Upper lobe of left lung (tissue), 6 donors: ENCODE measurements around the gene STON1. TPM values are rescaled to one million over a fixed set of nuclear protein-coding genes. Genes with fewer than 3 reads are reported as not detected.

ENCODE experiments used
- ATAC-seq, 2 donors: fragments of 200-7000 bp; cut with Tn5 transposase; one replicate each; pipeline ENCODE4 v1.9.1; 2022; ENCODE audit warnings: mild to moderate bottlenecking in 2 of 2, moderate library complexity in 2 of 2; ENCODE audit not compliant: low FRiP score in 2 of 2
- DNase-seq, 2 donors: peaks; one replicate each; pipeline ENCODE4 v3.0.0-alpha.2; 2019 to 2020
- H3K27ac ChIP-seq, 4 donors: fragments of 200-600 bp; sonication (generic); one replicate each; pipeline ENCODE4 v1.5.1; 2016 to 2019
- H3K27me3 ChIP-seq, 4 donors: fragments of 200-600 bp; sonication (generic); one replicate each; pipeline ENCODE4 v1.5.1; 2017 to 2019
- H3K36me3 ChIP-seq, 4 donors: fragments of 200-600 bp; sonication (generic); one replicate each; pipeline ENCODE4 v1.5.1; 2016 to 2019
- H3K4me1 ChIP-seq, 4 donors: fragments of 200-600 bp; sonication (generic); one replicate each; pipeline ENCODE4 v1.5.1; 2018 to 2019
- H3K4me3 ChIP-seq, 4 donors: fragments of 200-600 bp; sonication (generic); one replicate each; pipeline ENCODE4 v1.5.1; 2017 to 2019; ENCODE audit warnings: mild to moderate bottlenecking in 2 of 4, moderate library complexity in 1 of 4
- H3K9me3 ChIP-seq, 4 donors: fragments of 200-600 bp; sonication (generic); one replicate each; pipeline ENCODE4 v1.5.1; 2018 to 2019
- EP300 ChIP-seq, 4 donors: sonication (generic); formaldehyde crosslinking; IDR thresholded peaks; one replicate each; pipeline ENCODE4 v1.5.1; 2017; ENCODE audit warnings: antibody characterized with exemption in 4 of 4, control low read depth in 2 of 4
- POLR2A ChIP-seq, 4 donors: fragments of 450-650 bp; IDR thresholded peaks; one replicate each; pipeline ENCODE4 v1.5.1; 2016 to 2017; ENCODE audit warnings: antibody characterized with exemption in 4 of 4, mild to moderate bottlenecking in 2 of 4
- POLR2AphosphoS5 ChIP-seq, 2 donors: sonication (generic); formaldehyde crosslinking; IDR thresholded peaks; one replicate each; pipeline ENCODE4 v1.5.1; 2017; ENCODE audit warnings: antibody characterized with exemption in 2 of 2
- WGBS, 2 donors: methylation state at CpG; one replicate each; pipeline ENCODE4 v1.1.5; 2017 to 2018; 5-methylcytosine and 5-hydroxymethylcytosine counted together
- total RNA-seq, 6 donors: library from RNA; depleted of rRNA in 4 of 6; stranded (reverse); fragments of >200 nt in 4 of 6; gene quantifications; one replicate each; pipeline versions ENCODE4 v1.1.0 to v1.2.1, GENCODE V29; 2016 to 2021
- TF ChIP-seq, protein P1 (sequence below), 6 experiments: fragments of 450-650 bp in 4 of 6; fragments of 200-600 bp in 2 of 6; sonication (generic) in 2 of 6; IDR thresholded peaks; one replicate each; pipeline ENCODE4 v1.5.1; 2016 to 2019; ENCODE audit warnings: antibody characterized with exemption in 6 of 6
- donor health status: DM: no; HTN: no; CAD: no; lungs with moderate emphysema.
- donor health status: DM: no; HTN: yes; CAD: no; lungs with severe emphysema.

Gene STON1
- total RNA-seq, 6 donors from 2014 or later = 13.2 to 27.0 (median 20.0) TPM

- H3K27ac ChIP-seq = no peak overlapping the region
- ATAC-seq (no peak), DNase-seq (no peak)
- TF ChIP-seq POLR2A (IDR thresholded peaks at IDR 0.05) (no peak), POLR2AphosphoS5 (IDR thresholded peaks at IDR 0.05) (no peak), EP300 (IDR thresholded peaks at IDR 0.05) (no peak)
- TF ChIP-seq, protein P1, sequence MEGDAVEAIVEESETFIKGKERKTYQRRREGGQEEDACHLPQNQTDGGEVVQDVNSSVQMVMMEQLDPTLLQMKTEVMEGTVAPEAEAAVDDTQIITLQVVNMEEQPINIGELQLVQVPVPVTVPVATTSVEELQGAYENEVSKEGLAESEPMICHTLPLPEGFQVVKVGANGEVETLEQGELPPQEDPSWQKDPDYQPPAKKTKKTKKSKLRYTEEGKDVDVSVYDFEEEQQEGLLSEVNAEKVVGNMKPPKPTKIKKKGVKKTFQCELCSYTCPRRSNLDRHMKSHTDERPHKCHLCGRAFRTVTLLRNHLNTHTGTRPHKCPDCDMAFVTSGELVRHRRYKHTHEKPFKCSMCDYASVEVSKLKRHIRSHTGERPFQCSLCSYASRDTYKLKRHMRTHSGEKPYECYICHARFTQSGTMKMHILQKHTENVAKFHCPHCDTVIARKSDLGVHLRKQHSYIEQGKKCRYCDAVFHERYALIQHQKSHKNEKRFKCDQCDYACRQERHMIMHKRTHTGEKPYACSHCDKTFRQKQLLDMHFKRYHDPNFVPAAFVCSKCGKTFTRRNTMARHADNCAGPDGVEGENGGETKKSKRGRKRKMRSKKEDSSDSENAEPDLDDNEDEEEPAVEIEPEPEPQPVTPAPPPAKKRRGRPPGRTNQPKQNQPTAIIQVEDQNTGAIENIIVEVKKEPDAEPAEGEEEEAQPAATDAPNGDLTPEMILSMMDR (IDR thresholded peaks at IDR 0.05) = no peak
- no peaks in the 10 kb centered on the region for H3K9me3 ChIP-seq
- H3K4me1 ChIP-seq = peaks cover 17 to 24% (median 19%) of the 10 kb centered on the region in 4 donors
- no peak overlapping the region for H3K4me3 ChIP-seq
- peaks cover 0 to 58% (median 9%) of the 10 kb centered on the region in 4 donors for H3K36me3 ChIP-seq
- 87 to 96% methylated on average over 4 of the region's 4 CpGs for WGBS, 2 donors
- no peaks in the 10 kb centered on the region for H3K27me3 ChIP-seq
These were observed 46.4 kb upstream of the STON1 start for GRCh38 chr2:48483506-48483905.

DNA sequence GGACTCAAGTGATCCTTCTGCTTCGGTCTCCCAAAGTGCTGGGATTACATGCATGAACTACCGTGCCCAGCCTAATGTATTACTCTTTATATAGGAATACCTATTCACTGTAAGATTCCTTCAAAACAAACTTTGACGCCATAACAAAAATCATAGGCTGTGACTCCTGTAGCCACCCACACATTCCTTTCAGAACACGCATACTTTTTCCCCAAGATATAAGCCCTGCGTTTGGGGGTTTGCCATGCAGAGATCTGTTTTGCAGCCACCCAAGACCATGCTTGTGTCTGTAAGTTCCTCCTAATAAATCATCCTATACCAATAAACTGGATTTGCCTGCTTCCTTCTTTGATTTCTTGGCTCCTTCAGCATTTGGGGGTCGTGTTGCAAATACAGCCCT, 46.0 kb upstream of the STON1 start:
- Histone ChIP-seq H3K27ac (no peak overlapping the region), H3K4me1 (peaks cover 17 to 24% (median 19%) of the 10 kb centered on the region in 4 donors), H3K36me3 (peaks cover 0 to 62% (median 9%) of the 10 kb centered on the region in 4 donors), H3K27me3 (no peaks in the 10 kb centered on the region), H3K4me3 (no peak overlapping the region), H3K9me3 (no peaks in the 10 kb centered on the region)
- 81 to 82% methylated on average over 6 of the region's 6 CpGs for WGBS, 2 donors
- no peak for DNase-seq
- TF ChIP-seq EP300 (IDR thresholded peaks at IDR 0.05) (no peak), POLR2A (IDR thresholded peaks at IDR 0.05) (no peak), POLR2AphosphoS5 (IDR thresholded peaks at IDR 0.05) (no peak)
- TF ChIP-seq, protein P1 (IDR thresholded peaks at IDR 0.05) = no peak
- no peak for ATAC-seq

GRCh38 chr2:48488545-48488944, 41.4 kb upstream of the STON1 start:
- Histone ChIP-seq H3K27me3 (no peaks in the 10 kb centered on the region), H3K4me3 (no peak overlapping the region), H3K4me1 (no peaks in the 10 kb centered on the region), H3K36me3 (peaks cover 0 to 64% (median 18%) of the 10 kb centered on the region in 4 donors), H3K27ac (no peak overlapping the region), H3K9me3 (no peaks in the 10 kb centered on the region)
- TF ChIP-seq POLR2A (IDR thresholded peaks at IDR 0.05) (no peak), POLR2AphosphoS5 (IDR thresholded peaks at IDR 0.05) (no peak), EP300 (IDR thresholded peaks at IDR 0.05) (no peak)
- TF ChIP-seq, protein P1 (IDR thresholded peaks at IDR 0.05) = no peak
- DNase-seq (no peak), ATAC-seq (no peak)
- 95 to 96% methylated on average over 3 of the region's 3 CpGs for WGBS, 2 donors

DNA sequence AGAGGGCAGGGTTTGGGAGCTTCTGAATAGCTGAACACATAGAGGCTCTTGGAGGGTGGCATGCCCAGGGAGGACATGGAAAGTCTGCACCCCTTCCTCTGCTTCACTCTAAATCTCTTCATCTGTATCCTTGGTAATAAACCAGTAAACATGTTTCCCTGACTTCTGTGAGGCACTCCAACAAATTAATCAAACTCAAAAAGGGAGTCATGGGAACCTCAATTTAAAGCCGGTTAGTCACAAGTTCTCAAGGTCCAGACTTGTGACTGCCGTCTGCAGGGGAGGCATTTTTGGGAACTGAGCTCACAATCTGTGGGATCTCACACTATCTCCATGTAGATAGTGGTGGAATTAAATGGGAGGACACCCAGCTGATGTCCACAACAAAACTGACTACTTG, 33.1 kb upstream of the STON1 start:
- no peak for TF ChIP-seq POLR2A (IDR thresholded peaks at IDR 0.05)
- no peak for TF ChIP-seq EP300 (IDR thresholded peaks at IDR 0.05)
- TF ChIP-seq, protein P1 (IDR thresholded peaks at IDR 0.05) = no peak
- TF ChIP-seq POLR2AphosphoS5 (IDR thresholded peaks at IDR 0.05) = no peak
- WGBS, 2 donors = 78 to 86% methylated on average over 2 of the region's 2 CpGs
- peaks cover 16 to 77% (median 37%) of the 10 kb centered on the region in 4 donors for H3K36me3 ChIP-seq
- ATAC-seq = no peak
- no peaks in the 10 kb centered on the region for H3K4me1 ChIP-seq
- no peak for DNase-seq
- H3K4me3 ChIP-seq = no peak overlapping the region
- H3K27me3 ChIP-seq = no peaks in the 10 kb centered on the region
- H3K9me3 ChIP-seq = no peaks in the 10 kb centered on the region
- H3K27ac ChIP-seq = no peak overlapping the region

DNA sequence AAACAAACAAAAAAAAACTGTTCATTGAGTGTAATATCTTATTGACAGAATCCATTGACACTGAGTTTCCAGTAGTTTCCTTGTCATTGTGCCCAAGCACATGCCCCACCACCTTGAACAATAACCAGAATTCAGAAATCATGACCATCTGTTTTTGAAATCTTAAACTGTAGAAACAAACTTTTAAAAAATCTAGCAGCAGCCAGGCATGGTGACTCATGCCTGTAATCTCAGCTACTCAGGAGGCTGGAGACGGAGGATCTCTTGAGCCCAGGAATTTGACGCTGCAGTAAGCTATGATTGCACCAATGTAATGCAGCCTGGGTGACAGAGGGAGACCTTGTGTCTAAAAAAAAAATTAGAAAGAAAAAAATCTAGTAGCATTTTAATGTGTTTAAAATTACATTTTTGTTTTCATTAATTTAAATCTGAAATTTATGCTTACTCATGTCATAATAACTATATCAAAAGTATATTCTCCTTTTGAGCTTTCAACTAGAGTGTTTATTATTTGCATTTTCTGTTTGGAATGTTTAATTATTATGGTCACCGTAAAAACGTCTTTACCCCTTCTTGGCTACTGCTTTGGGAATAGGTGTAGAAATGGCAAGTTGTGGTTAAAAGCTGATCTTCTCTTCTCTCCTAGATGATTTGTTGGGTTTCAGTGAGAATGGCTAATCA, 25.2 kb upstream of the STON1 start:
- Histone ChIP-seq H3K4me1 (peaks cover 15 to 20% (median 19%) of the 10 kb centered on the region in 4 donors), H3K36me3 (peaks cover 7 to 34% (median 20%) of the 10 kb centered on the region in 4 donors), H3K9me3 (no peaks in the 10 kb centered on the region), H3K27me3 (no peaks in the 10 kb centered on the region), H3K4me3 (no peak overlapping the region), H3K27ac (no peak overlapping the region)
- DNase-seq (no peak), ATAC-seq (no peak)
- no peak for TF ChIP-seq POLR2A (IDR thresholded peaks at IDR 0.05)
- TF ChIP-seq, protein P1 (IDR thresholded peaks at IDR 0.05) = no peak
- no peak for TF ChIP-seq POLR2AphosphoS5 (IDR thresholded peaks at IDR 0.05)
- TF ChIP-seq EP300 (IDR thresholded peaks at IDR 0.05) = no peak
- 82 to 85% methylated on average over 4 of the region's 4 CpGs for WGBS, 2 donors
